ENCODE data around the gene CBFB.

DNA sequence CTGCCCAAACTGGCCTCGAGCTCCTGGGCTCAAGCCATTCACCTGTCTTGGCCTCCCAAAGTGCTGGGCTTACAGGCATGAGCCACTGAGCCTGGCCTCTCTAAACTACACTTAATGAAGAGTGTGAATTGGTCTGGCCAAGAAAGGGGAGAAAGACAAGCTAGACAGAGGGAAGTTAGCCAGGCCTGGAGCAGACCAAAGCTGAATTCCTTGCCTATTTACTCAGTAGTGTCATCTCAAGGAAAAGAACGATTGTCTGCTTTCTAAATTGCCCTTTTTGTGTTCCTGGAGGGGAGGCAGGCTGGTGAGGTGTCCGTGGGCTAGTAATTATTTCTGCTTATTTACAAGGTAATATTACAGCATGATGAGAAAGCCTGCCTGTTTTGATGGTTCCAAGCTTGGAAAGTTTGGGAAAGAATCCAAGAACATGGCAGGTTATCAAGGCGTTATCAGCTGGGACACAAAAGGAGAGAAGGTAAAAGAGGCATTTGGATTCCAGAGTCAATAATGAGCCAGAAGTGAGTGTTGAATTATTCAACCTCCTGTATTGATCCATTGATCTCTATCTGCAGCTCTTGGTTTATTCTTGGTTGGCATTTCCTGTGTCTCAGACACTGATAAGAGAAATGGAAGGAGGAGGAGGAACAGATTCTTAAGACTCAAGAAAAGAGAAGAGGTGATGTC, 6.3 kb upstream of the CBFB start:
- TF ChIP-seq, protein P1, sequence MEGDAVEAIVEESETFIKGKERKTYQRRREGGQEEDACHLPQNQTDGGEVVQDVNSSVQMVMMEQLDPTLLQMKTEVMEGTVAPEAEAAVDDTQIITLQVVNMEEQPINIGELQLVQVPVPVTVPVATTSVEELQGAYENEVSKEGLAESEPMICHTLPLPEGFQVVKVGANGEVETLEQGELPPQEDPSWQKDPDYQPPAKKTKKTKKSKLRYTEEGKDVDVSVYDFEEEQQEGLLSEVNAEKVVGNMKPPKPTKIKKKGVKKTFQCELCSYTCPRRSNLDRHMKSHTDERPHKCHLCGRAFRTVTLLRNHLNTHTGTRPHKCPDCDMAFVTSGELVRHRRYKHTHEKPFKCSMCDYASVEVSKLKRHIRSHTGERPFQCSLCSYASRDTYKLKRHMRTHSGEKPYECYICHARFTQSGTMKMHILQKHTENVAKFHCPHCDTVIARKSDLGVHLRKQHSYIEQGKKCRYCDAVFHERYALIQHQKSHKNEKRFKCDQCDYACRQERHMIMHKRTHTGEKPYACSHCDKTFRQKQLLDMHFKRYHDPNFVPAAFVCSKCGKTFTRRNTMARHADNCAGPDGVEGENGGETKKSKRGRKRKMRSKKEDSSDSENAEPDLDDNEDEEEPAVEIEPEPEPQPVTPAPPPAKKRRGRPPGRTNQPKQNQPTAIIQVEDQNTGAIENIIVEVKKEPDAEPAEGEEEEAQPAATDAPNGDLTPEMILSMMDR (IDR thresholded peaks at IDR 0.05; ENCODE audit: poor library complexity) = no peak
- TF ChIP-seq EZH2 (IDR thresholded peaks at IDR 0.05; ENCODE audit: borderline replicate concordance) (no peak), EZH2phosphoT487 (IDR thresholded peaks at IDR 0.05; ENCODE audit: low read depth, severe bottlenecking, unreplicated experiment) (no peak)

All from hepatocyte (in vitro differentiated cells).